ENCODE data around the gene NEUROG1. TPM values are rescaled to one million over a fixed set of nuclear protein-coding genes. Genes with fewer than 3 reads are reported as not detected.

NEUROG1 gene
- total RNA-seq, 1 donor from 2014 or later: not detected

GRCh38 chr5:135488727-135489465, 46.9 kb downstream of the NEUROG1 start:
- Histone ChIP-seq H3K4me3 (peak overlapping the region; percentile 49 to 69), H3K9me3 (no peaks in the 10 kb centered on the region), H3K4me1 (peaks cover 0 to 18% of the 10 kb centered on the region in 2 donors), H3K36me3 (no peaks in the 10 kb centered on the region), H3K27me3 (no peaks in the 10 kb centered on the region), H3K27ac (no peak overlapping the region)
- DNase-seq (ENCODE audit: low spot score in 2 of 2): peak in 1 of 2 donors; percentile 72
- TF ChIP-seq CTCF (IDR thresholded peaks at IDR 0.05): no peak
- intact Hi-C loops (cut with DNase I): no loop called here

DNA sequence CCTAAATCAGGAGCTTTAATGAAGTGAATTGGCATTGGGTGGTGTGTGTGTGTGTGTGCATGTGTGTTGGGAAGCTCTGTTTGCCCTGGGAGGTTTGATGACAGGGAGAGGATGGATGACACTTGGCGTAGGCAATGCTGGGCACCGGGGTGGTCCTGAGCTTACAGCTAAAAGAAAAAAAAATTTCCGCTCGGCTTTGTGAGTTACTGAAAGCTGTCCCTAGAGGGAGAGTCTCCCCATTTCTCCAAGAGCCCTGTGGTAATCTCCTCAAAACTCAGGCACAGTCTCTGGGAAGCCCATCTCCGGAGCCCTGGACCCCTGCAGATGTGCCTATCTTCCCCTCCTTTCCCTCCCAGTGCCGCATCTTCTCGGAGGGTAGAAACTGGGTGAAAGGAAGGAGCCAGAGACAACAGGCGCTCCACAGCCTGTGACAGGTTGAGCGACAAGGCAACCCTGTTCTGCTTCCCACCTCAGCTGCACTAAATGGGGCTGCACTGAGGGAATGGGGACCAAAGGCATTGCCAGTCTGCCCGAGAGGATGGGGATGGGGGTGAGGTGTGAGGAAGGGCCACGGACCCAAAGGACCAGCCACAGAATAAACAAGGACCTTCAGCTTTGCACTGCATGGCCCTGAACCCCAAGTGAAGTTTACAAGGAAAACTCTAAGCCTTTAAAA, 47.8 kb downstream of the NEUROG1 start:
- Histone ChIP-seq H3K27ac (no peak overlapping the region), H3K4me3 (peak overlapping the region in 1 of 2 donors; percentile 69), H3K27me3 (no peaks in the 10 kb centered on the region), H3K4me1 (peaks cover 0 to 15% of the 10 kb centered on the region in 2 donors), H3K9me3 (no peaks in the 10 kb centered on the region), H3K36me3 (no peaks in the 10 kb centered on the region)
- intact Hi-C loops (cut with DNase I): no loop called here
- TF ChIP-seq CTCF (IDR thresholded peaks at IDR 0.05): no peak
- no peak for DNase-seq (ENCODE audit: low spot score in 2 of 2)

DNA sequence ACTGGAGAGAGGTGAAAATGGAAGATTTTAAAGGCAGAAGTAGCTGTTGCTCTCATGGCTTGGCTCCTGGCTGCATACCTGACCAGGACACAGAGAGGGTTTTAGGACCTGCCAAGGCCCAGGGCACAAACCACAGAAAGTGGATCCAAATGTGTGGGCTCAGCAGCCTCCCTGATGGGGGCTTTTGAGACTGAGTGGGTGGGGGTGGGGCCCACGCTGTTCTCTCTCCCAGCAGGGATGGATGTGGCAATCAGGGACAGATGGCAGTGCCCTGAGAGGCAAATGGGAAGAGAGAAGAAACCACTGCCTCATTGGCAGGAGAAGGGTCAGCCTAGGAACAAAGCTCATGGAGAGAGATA, 48.7 kb downstream of the NEUROG1 start:
- TF ChIP-seq CTCF (IDR thresholded peaks at IDR 0.05): no peak
- Histone ChIP-seq H3K27ac (no peak overlapping the region), H3K27me3 (no peaks in the 10 kb centered on the region), H3K4me3 (no peak overlapping the region), H3K4me1 (peaks cover 0 to 15% of the 10 kb centered on the region in 2 donors), H3K9me3 (no peaks in the 10 kb centered on the region), H3K36me3 (no peaks in the 10 kb centered on the region)
- intact Hi-C loops (cut with DNase I): no loop called here
- no peak for DNase-seq (ENCODE audit: low spot score in 2 of 2)

GRCh38 chr5:135486131-135487036, 49.4 kb downstream of the NEUROG1 start:
- Histone ChIP-seq H3K4me3 (no peak overlapping the region), H3K9me3 (no peaks in the 10 kb centered on the region), H3K27me3 (no peaks in the 10 kb centered on the region), H3K4me1 (peaks cover 0 to 15% of the 10 kb centered on the region in 2 donors), H3K27ac (no peak overlapping the region), H3K36me3 (no peaks in the 10 kb centered on the region)
- intact Hi-C loops (cut with DNase I): no loop called here
- no peak for TF ChIP-seq CTCF (IDR thresholded peaks at IDR 0.05)
- DNase-seq (ENCODE audit: low spot score in 2 of 2): no peak

- Histone ChIP-seq H3K27me3 (no peaks in the 10 kb centered on the region), H3K36me3 (no peaks in the 10 kb centered on the region), H3K27ac (no peak overlapping the region), H3K4me3 (no peak overlapping the region), H3K4me1 (peaks cover 0 to 10% of the 10 kb centered on the region in 2 donors), H3K9me3 (no peaks in the 10 kb centered on the region)
- DNase-seq (ENCODE audit: low spot score in 2 of 2): no peak
- no peak for TF ChIP-seq CTCF (IDR thresholded peaks at IDR 0.05)
- intact Hi-C loops (cut with DNase I): no loop called here
Observed at GRCh38 chr5:135484674-135485086, 51.1 kb downstream of the NEUROG1 start.

Other genes with a start within 250 kb of the NEUROG1 start
- gene MACROH2A1, start 136.7 kb downstream of the NEUROG1 start, total RNA-seq: 216 TPM
- not detected for gene DCANP1, start 88.6 kb downstream of the NEUROG1 start, total RNA-seq
- not detected for gene TIFAB, start 83.6 kb downstream of the NEUROG1 start, total RNA-seq
- 45.3 TPM for gene CXCL14, start 43.0 kb upstream of the NEUROG1 start, total RNA-seq

Data from ascending aorta (tissue), 2 donors.